ENCODE results near the gene GNAZ.

GNAZ gene

GRCh38 chr22:23086263-23086662, 15.9 kb downstream of the GNAZ start:
- TF ChIP-seq TCF12 (IDR thresholded peaks at IDR 0.05; ENCODE audit: low read depth) (no peak), CEBPB (IDR thresholded peaks at IDR 0.05) (no peak), RAD21 (IDR thresholded peaks at IDR 0.05; ENCODE audit: low read depth) (no peak), CREB1 (IDR thresholded peaks at IDR 0.05; ENCODE audit: low read depth) (no peak), FOXM1 (IDR thresholded peaks at IDR 0.05; ENCODE audit: borderline replicate concordance, low read depth) (no peak), TEAD4 (IDR thresholded peaks at IDR 0.05) (no peak), EGR1 (IDR thresholded peaks at IDR 0.05) (no peak), USF1 (IDR thresholded peaks at IDR 0.05) (no peak), TAF1 (IDR thresholded peaks at IDR 0.05; ENCODE audit: low read depth) (no peak), REST (IDR thresholded peaks at IDR 0.05; ENCODE audit: low read depth) (no peak), MAX (IDR thresholded peaks at IDR 0.05) (no peak)

- no peak for TF ChIP-seq TAF1 (IDR thresholded peaks at IDR 0.05; ENCODE audit: low read depth)
- TF ChIP-seq FOXM1 (IDR thresholded peaks at IDR 0.05; ENCODE audit: borderline replicate concordance, low read depth), result no peak
- TF ChIP-seq REST (IDR thresholded peaks at IDR 0.05; ENCODE audit: low read depth), result no peak
- TF ChIP-seq NFIC (IDR thresholded peaks at IDR 0.05), result no peak
- no peak for TF ChIP-seq RAD21 (IDR thresholded peaks at IDR 0.05; ENCODE audit: low read depth)
- TF ChIP-seq TCF12 (IDR thresholded peaks at IDR 0.05; ENCODE audit: low read depth), result no peak
- TF ChIP-seq CREB1 (IDR thresholded peaks at IDR 0.05; ENCODE audit: low read depth), result no peak
- no peak for TF ChIP-seq USF1 (IDR thresholded peaks at IDR 0.05)
- TF ChIP-seq ZBTB7A (IDR thresholded peaks at IDR 0.05; ENCODE audit: low read depth), result no peak
- no peak for TF ChIP-seq CEBPB (IDR thresholded peaks at IDR 0.05)
- TF ChIP-seq EGR1 (IDR thresholded peaks at IDR 0.05), result no peak
Observed at GRCh38 chr22:23086787-23087186, 16.5 kb downstream of the GNAZ start.

- no peak for TF ChIP-seq YY1 (IDR thresholded peaks at IDR 0.05; ENCODE audit: low read depth)
- no peak for TF ChIP-seq RAD21 (IDR thresholded peaks at IDR 0.05; ENCODE audit: low read depth)
- no peak for TF ChIP-seq MAX (IDR thresholded peaks at IDR 0.05)
- TF ChIP-seq FOXM1 (IDR thresholded peaks at IDR 0.05; ENCODE audit: borderline replicate concordance, low read depth), result no peak
- TF ChIP-seq TCF12 (IDR thresholded peaks at IDR 0.05; ENCODE audit: low read depth), result no peak
- TF ChIP-seq TEAD4 (IDR thresholded peaks at IDR 0.05), result no peak
- TF ChIP-seq NFIC (IDR thresholded peaks at IDR 0.05), result no peak
- TF ChIP-seq CEBPB (IDR thresholded peaks at IDR 0.05), result no peak
- TF ChIP-seq USF1 (IDR thresholded peaks at IDR 0.05), result no peak
- TF ChIP-seq TAF1 (IDR thresholded peaks at IDR 0.05; ENCODE audit: low read depth), result no peak
Observed at GRCh38 chr22:23088199-23088604, 17.9 kb downstream of the GNAZ start.

GRCh38 chr22:23089010-23089409, 18.7 kb downstream of the GNAZ start:
- TF ChIP-seq CEBPB (IDR thresholded peaks at IDR 0.05) (no peak), TCF12 (IDR thresholded peaks at IDR 0.05; ENCODE audit: low read depth) (no peak), USF1 (IDR thresholded peaks at IDR 0.05) (no peak), NFIC (IDR thresholded peaks at IDR 0.05) (no peak), EGR1 (IDR thresholded peaks at IDR 0.05) (no peak), TAF1 (IDR thresholded peaks at IDR 0.05; ENCODE audit: low read depth) (no peak), YY1 (IDR thresholded peaks at IDR 0.05; ENCODE audit: low read depth) (no peak), CREB1 (IDR thresholded peaks at IDR 0.05; ENCODE audit: low read depth) (no peak), EP300 (IDR thresholded peaks at IDR 0.05; ENCODE audit: borderline replicate concordance) (no peak), RAD21 (IDR thresholded peaks at IDR 0.05; ENCODE audit: low read depth) (no peak), FOXM1 (IDR thresholded peaks at IDR 0.05; ENCODE audit: borderline replicate concordance, low read depth) (no peak), TEAD4 (IDR thresholded peaks at IDR 0.05) (no peak), ZBTB7A (IDR thresholded peaks at IDR 0.05; ENCODE audit: low read depth) (no peak), REST (IDR thresholded peaks at IDR 0.05; ENCODE audit: low read depth) (no peak), MAX (IDR thresholded peaks at IDR 0.05) (no peak)

Data from Ishikawa (cell line).